HG03457 (cell line): Measurements from ENCODE around the gene ADCK2.
"Not testable (repeated sequence)": the region's sequence is repeated elsewhere in the genome, so short reads cannot be mapped to it uniquely, and the experiment has no call there.

Experiments
- ATAC-seq: cut with Tn5 transposase; IDR thresholded peaks from one replicate; pipeline ENCODE4 v1.9.1; 2021; ENCODE audit warnings: moderate number of reproducible peaks; ENCODE audit not compliant: unreplicated experiment

Gene ADCK2

GRCh38 chr7:140673063-140673773 lies 473 bp downstream of the ADCK2 start:
- peak; percentile 34 for ATAC-seq

GRCh38 chr7:140673774-140674155 lies 1.0 kb downstream of the ADCK2 start:
- ATAC-seq, result no peak

- no peak for ATAC-seq
Observed at GRCh38 chr7:140674356-140674800, 1.6 kb downstream of the ADCK2 start.

GRCh38 chr7:140674899-140675701 lies 2.4 kb downstream of the ADCK2 start:
- no peak for ATAC-seq

- ATAC-seq, result no peak
Observed at GRCh38 chr7:140675726-140676125, 3.0 kb downstream of the ADCK2 start.

- peak; percentile 37 for ATAC-seq
Observed at GRCh38 chr7:140676306-140676705, 3.6 kb downstream of the ADCK2 start.

- ATAC-seq, result not testable (repeated sequence)
Observed at GRCh38 chr7:140676956-140677355, 4.2 kb downstream of the ADCK2 start.

- no peak for ATAC-seq
Observed at GRCh38 chr7:140677496-140677895, 4.8 kb downstream of the ADCK2 start.

- ATAC-seq, result no peak
Observed at GRCh38 chr7:140678081-140678815, 5.5 kb downstream of the ADCK2 start.

GRCh38 chr7:140678816-140679130 lies 6.0 kb downstream of the ADCK2 start:
- no peak for ATAC-seq

GRCh38 chr7:140679186-140679585 lies 6.4 kb downstream of the ADCK2 start:
- no peak for ATAC-seq

- no peak for ATAC-seq
Observed at GRCh38 chr7:140680886-140681285, 8.1 kb downstream of the ADCK2 start.

GRCh38 chr7:140681766-140682165 lies 9.0 kb downstream of the ADCK2 start:
- no peak for ATAC-seq

- ATAC-seq, result no peak
Observed at GRCh38 chr7:140683657-140684056, 10.9 kb downstream of the ADCK2 start.

GRCh38 chr7:140684066-140684950 lies 11.6 kb downstream of the ADCK2 start:
- no peak for ATAC-seq

- ATAC-seq, result no peak
Observed at GRCh38 chr7:140685407-140686087, 12.8 kb downstream of the ADCK2 start.

- no peak for ATAC-seq
Observed at GRCh38 chr7:140686921-140687320, 14.2 kb downstream of the ADCK2 start.

- no peak for ATAC-seq
Observed at GRCh38 chr7:140688341-140688740, 15.6 kb downstream of the ADCK2 start.

- no peak for ATAC-seq
Observed at GRCh38 chr7:140689199-140690152, 16.7 kb downstream of the ADCK2 start.
